HL-60/S4 (cell line): ENCODE measurements around the gene SREBF1.

Experiments used
- in situ Hi-C: fragments of 300-500 bp; cut with MboI; formaldehyde crosslinking; loops from 2 replicates; pipeline ENCODE4 v1.14.3; 2022; ENCODE audit warnings: low sequenced_read_pairs

The SREBF1 gene

DNA sequence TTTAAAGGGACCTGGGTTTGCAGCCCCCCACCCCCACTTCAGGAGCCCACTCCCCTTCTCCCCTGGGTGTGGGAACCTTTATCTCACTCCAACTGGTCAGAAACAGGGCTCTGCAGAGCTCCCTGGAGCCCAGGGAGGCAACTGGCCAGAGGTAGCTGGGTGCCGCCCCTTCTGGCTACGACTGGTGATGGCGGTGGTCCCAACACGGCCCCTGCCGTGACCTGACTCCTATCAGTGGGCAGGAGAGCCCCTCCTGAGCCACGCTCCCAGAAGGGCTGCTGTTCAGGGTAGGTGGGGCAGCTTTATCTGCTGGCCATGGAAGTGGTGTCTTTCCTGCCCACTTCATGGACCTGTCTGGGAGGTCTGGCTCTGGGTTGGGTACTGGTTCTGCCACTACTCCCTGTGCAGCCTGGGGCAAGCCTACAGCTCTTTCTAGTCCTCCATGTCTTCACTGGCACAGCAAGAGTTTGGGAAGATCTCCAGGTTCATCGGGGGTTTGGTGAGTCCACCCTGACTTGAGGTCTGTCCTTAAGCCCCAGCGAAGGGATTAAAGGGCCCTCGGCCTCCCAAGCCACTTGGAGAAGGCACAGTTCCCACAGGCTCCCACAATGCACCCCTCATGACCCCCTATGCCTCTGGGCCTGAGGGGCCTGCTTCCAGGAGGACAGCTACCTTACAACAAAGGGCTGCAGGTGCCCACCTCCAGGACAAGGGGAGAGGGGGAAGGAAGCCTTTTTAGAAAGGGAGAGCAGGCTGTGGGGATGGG is 5.5 kb upstream of the SREBF1 start:
- in situ Hi-C loops = no loop called here

DNA sequence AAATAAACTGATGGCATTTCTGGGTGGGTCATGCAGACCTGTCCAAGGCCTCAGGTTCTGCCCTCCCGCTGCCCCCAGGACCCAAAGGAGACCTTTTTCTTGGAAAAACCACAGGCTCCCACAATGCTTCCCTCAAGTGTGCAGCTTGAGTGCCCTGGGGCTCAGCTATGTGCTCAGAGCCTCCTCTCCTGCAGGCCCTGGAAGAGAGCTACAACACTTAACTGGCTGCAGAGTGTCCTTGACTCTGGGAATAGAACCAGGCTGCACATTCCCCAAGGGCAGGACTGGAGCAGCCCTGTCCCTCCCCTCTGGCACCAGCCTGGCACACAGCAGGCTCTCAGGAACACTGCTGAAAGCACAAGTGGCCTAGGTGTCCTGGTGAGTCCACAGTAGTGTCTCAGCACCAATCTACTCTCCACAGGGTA is 4.8 kb upstream of the SREBF1 start:
- in situ Hi-C loops = no loop called here

DNA sequence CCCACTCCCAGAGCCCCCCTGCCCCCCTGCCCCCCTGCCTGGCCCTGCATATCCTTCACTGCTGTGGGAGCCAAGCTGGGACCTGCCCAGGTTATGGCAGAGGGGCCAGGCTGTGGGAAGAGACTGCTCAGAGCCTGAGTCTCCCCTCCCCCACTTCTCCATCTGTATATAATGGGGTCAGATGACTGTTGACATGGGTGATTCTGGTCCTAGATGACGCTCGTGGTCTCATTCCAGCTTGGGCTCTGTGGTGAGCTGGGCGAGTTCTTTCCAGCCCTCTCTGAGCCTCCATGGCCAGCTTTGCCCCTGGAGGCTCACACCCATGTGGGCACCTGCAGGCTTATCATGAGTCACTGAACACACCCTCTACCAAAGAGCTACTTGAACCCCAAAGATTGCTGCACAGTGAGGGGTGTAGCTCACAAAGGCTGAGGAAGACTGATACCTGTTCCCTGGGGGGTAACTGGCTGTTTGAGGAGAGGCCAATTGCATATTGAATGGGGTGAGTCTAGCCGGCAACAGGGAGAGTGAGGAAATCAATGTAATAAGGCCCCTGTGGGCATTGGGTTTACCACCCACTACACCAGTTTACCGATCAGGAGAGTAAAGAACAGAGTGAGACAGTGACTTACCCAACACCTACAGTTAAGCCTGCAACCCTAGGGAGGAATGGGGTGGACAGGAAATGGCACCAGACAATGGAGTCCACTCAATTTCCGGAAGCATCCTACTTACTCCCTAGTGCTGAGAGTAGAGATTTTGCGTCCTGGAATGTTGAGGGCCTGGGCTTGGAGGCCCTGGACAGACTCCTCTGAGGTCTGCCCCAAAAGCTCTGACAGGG is 4.2 kb upstream of the SREBF1 start:
- in situ Hi-C loops = no loop called here

DNA sequence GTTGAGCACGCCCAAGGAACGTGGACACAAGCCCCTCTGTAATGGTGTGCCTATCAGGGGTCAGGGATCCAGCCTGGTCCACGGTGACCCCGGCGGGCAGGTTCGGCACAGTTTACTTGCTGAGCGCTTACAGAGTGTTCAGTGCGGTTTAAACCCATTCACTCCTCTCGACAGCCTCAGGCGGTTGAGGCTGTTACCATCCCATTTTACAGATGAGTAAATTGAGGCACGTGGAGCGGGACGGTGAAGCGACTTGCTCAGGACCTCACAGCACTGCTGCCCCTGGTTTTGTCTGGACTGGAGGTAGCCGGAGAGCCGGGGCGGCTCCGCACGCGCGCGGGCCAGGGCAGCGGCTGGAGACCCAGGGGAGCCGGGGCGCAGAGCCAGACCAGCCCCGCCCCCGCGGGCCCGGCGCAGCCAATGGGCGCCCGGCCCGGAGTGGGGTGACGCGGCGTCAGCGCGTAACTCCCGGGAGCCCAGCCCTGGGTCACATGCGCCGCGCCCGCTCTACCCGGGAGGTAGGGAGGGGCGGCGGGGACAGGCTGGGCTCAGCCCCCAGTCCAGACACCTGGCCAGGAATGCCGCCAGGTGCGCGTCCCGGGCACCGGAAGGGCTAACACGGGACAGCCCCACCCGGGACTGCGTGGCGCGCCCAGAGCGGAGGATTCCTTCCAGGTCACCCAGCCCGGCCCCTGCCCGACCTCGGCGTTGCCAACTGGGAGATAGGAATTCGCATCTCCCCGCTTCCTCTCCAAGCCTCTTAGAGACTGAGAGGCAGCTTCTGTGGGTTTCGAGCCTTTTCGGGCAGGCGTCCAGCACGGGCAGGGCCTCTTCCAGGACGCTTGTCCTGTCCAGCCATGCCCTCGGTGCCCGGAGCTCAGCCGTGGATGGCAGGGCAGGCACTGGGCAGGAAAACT is 3.3 kb upstream of the SREBF1 start:
- in situ Hi-C loops = no loop called here

DNA sequence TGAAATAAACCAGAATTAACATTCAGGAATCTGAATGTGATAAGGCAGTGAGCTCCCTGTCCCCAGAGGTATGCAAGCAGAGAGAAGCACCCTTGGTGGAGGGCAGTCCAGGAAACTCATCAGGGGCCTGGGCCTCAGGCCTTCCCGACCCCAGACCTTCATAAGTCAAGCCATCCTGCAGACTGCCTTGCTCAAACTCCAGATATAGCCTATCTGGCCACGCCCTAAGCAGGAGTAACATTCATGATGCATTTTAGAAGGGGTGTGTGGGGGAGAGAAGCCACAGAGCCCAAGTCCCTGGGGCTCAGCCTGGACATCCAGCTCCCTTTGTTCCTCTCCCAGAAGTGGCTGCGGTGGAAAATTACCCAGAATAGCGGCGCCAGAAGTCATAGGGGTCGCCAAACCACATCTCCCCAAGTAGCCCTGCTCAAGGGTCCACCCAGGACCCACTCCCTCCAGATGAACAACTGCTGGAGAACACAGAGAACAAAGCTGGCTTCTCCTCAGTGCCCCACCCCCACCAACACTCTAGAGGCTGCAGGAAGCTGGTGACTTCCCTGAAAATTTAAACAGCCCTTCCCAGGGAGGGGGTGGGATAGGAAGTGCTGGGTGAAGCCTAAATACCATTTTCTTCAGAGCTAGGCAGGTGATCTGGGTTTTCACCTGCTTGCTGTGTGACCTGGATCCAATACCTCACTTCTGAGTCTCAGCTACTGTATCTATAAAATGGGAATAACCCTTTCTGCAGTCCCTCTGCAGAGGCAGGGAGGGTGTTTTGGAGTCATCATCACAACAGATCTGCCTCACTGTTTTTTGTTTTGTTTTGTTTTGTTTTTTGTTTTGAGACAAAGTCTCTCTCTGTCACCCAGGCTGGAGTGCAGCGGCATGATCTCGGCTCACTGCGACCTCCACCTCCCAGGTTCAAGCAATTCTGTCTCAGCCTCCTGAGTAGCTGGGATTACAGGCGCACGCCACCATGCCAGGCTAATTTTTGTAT is 1.5 kb upstream of the SREBF1 start:
- in situ Hi-C loops = no loop called here

DNA sequence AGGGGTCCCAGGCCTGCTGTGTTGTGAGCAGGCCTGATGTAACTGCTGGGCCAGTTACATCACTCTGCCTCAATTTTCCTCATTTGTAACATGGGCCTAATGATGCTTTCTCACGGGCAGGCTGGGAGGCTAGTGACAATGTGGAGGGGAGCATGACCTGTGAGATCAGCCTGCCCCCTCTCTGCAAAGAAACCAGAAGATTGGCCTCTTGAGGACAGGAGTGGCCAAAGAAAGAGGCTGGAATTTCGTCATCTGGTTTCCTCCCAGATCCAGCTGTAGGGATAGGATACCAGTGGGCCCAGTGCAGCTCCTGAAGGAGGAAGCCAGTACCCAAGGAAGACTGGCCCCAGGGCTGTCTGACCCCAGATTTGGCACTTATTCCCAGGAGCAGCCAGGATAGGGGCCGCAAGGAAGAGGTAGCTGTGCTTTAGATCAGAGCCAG is 615 bp upstream of the SREBF1 start:
- in situ Hi-C loops = no loop called here

DNA sequence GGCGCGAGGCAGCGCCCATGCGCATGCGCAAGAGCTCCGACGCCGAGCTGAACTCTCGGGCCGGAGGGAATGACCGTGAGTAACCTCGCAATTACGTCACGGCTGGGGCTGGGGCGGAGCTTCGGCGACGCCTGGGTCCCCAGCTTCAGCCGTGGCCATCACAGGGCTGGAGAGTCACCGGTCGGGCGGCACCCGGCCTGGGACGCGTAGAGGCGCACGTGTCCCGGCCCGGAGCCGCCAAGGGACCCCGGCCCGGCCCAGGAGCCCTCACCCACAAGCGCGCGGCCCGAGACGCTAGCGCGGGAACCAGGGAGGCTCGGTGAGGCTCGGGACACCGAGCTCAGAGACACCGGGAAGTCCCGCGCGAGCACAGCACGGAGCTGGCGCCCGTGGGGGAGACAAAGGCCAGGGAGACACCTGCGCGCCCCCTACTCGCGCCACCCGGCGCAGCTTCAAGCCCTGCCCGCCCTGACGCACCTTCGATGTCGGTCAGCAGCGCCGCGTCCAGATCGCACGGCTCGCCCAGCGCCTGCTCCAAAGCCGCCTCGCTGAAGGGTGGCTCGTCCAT is 452 bp downstream of the SREBF1 start:
- in situ Hi-C loops = no loop called here

DNA sequence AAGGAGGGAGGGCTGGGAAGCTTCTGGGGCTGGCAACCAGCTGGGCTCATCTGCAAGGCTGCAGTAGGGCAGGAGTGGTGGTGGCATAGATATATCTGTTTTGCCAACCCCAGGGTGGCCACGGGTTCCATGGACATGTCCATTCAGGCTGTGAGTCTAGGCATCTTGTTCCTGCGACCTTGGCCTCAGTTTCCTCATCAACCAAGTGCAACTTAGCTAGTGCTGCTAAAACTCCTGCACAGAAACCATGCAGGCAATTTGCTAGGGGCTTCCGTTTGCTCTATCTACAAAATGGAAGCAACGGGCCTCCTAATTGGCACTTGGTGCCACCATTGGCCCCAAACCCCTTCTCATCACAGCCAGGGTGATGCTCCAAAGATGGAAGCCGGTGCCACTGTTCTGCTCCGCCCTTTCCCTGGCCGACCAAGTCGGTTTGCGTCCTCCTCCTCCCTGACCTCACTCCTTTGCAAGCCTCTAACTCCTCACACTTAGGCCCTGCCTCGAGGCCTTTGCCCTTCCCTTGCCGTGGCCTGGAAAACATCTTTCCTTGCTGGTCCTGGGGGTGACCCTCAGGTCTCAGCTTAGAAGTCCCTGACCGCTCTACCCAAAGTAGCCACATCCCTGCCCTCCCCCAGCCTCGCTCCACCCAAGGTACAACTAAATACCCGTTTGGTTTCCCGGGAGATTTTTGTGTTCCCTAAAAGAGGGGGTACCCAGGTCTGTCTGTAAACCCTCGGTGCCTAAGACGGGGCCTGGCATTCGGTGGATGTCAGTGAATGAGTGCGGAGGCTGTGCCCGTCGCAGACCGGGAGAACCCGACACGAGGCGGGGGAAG is 1.2 kb downstream of the SREBF1 start:
- in situ Hi-C loops = no loop called here

DNA sequence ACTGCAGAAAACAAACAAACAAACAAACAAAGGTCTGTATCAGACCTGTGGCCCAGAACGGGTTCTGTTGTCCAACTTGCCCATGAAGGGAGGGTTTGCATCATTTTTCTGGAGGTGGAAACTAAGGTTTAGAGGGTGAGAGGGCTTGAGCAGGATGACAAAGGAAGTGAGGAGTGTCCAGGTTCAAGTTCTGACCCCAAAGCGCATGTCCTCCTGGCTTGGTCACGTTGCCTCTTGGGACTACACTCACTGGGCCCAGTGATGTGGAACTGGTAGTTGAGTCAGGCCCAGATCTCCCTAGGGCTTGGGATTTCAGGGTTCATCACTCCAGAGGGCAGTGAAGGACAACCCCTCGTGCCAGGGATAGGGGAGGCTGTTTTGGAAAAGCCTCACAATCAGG is 1.8 kb downstream of the SREBF1 start:
- in situ Hi-C loops = no loop called here

DNA sequence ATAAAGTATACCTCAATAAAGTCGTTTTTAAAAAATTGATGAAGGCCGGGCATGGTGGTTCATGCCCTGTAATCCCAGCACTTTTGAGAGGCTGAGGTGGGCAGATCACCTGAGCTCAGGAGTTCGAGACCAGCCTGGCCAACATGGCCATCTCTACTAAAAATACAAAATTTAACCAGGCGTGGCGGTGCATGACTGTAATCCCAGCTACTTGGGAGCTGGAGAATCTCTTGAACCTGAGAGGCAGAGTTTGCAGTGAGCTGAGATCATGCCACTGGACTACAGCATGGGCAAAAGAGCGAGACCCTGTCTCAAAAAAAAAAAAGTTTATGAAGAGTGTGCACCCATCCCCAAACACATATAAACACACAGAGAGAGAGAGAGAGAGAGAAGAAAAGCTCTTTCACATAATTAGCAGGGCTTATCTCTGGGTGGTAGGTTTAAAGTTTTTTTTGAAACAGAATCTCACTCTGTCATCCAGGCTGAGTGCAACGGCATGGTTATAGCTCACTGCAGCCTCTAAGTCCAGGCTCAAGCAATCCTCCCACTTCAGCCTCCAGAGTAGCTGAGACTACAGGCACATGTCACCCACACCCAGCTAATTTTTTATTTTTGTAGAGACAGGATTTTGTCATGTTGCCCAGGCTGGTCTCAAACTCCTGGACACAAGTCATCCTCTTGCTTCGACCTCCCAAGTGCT is 3.0 kb downstream of the SREBF1 start:
- in situ Hi-C loops = no loop called here

DNA sequence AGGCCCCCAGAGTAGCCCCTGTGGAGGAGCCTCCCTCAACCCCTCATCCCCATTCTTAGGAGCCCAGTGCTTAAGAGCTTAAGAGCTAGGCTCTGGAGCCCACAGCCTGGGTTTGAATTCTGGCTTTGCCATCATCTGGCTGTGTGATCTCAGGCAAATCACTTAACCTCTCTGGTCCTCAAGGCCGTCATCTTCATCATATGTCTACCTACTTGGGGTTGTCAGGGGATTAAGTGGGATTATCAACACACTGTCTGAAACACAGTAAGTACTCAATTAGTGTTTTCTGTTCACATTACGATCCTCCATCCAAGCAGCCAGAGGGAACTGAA is 4.8 kb downstream of the SREBF1 start:
- in situ Hi-C loops = no loop called here

DNA sequence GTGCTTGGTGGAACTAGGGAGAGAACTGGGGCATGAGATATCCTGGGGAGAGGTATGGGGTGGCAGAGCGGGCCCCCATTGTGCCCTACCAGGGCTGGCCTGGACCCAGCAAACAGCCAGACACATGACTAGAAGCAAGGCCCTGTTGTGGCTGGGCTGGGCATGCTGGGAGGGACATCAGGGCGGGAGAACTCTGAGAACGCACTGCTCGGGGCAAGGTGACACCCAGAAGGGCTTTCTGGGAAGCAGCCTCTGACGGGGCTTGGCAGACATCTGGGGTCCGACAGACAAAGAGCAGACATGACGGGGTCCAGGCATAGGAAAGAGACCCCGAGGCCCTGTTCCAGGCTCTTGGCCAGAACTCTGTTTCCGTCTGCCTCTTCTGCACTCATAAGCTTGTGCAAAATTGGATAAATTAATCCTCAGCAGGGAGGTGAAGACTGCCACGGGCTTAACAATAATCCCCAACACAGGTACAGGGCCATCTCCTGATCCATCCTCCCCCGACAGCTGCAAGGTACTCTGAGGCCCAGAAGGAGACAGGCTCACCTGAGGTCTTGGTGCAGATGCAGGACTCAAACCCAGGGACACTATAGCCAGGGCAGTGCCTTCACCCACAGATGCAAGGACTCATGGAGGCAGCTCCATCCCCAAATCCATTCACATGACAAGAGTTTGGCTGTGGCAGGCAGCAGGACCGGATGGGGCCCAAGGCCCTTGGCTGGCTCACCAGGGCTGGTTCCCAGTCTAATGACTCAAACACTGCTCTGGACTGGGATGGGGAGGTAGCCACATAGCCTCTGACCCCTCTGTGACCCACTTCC is 5.4 kb downstream of the SREBF1 start:
- in situ Hi-C loops = no loop called here

DNA sequence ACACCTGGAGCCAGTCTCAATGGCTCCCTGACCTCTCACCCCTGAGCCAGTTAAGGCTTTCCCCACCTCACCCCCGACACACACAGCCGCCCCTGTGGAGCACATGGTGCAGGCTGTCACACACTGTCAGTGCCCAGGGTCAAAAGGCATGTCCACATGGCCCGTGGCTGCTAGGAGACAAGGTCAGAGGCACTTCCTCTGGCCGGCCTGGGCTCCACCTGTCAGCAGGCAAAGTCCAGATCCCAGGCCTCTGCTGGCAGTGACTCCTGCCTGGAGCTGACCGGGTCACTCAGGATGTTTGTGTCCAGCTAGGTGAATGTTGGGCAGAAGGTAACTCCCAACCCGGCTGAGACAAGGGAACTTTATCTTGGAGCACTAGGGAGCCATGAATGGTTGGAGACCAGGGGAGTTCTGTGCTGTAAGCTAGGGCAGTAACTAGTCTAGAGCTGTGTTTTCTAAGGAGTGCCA is 6.0 kb downstream of the SREBF1 start:
- in situ Hi-C loops = no loop called here

DNA sequence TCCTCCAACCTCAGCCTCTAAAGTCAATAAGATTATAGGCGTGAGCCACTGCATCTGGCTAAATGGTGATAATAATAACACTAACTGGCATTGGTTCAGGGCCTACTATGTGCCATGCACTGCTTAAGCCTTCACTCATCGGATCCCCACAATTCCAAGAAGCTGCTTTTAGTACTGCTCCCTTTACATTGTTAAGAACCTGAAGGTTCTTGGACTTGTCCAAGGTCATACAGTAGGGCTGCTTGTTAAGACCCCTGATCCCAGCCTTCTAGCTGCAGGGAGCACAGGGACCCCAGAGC is 6.6 kb downstream of the SREBF1 start:
- in situ Hi-C loops = no loop called here

DNA sequence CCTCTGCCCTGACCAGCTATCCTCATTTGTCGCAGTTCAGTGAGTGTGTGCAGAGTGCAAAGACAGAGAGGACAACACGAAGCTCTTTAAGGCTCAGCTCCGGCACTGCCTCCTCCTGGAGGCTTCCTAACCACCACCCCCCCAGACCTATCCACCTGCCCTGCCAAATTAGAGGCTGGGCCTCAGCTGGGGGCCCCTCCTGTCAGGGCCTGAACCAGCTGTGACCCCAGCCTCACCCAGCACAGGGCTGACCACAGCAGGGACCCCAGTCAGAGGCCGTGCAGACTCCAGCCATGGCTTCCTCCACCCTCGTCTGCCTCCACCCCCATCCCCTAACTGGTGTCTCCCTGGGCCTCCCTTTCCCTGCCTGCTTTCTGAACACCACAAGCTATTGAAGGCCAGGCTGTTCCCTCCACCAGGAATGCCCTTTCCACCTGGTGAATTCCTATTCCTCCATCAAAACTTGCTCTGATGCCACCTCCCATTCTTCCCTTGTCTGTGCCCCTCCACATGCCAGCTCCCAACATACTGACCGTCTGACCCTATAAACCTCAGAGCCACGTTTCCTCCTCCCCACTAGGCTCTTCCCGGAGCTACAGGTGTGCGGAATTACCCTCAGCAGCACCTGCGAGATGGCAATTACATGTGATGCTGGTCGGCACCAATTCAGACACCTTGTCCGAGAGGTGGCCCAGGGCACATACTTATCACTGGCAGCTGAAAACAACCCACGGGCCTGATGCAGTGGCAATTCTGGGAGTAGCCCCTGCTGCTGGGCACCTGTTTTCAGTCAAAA is 8.8 kb downstream of the SREBF1 start:
- in situ Hi-C loops = no loop called here

DNA sequence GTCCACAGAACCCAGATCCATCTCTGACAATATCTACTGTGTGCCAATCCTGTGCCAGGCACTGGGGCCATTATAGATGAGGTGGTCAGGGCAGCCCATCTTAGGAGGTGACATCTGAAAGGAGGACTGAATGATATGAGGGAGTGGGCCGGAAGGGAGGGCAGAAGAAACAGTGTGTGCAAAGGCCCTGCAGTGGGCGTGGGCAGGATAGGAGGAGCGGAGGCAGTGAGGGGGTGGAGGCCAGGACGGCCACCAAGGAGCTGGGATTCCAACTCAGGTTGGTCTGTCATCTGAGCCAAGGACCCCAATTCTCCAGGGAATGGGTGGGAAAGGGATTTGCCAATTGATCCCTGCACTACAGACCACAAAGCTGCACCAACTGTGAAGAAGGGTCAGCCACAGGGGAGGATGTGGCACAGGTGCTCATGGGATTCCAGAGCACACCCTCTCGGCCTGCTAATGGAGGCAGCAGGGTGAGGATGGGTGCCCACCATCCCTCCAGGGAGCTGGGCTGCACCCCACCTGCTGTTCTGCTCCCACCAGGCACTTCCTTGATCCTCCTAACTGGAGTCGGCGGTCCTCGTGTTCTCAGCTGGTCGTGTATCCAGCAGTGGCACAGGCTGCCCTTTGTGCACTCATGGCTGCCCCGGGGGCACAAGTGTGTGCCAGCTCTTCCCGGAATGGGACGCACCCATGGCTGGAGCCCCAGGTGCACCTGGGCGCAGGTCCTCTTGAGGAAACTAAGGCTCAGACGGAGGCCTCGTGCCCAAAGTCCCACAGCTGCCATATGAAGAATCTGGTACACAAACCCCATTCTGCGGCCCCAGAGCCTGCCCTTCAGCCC is 9.6 kb downstream of the SREBF1 start:
- in situ Hi-C loops = no loop called here
